Hematopoietic multipotent progenitor cell treated with erythropoietin and hydrocortisone succinate and interleukin-3 and kit ligand, for 6 days (in vitro differentiated cells): Measurements from ENCODE around the gene UVRAG.
"Not testable (repeated sequence)": the region's sequence is repeated elsewhere in the genome, so short reads cannot be mapped to it uniquely, and the experiment has no call there.

ENCODE experiments used
- DNase-seq: peaks from one replicate; pipeline ENCODE4 v3.0.0-alpha.2; 2015

UVRAG gene

GRCh38 chr11:75850787-75851186 lies 35.8 kb downstream of the UVRAG start:
- DNase-seq = peak; percentile 32

GRCh38 chr11:75851203-75851602 lies 36.2 kb downstream of the UVRAG start:
- peak; percentile 31 for DNase-seq

- no peak for DNase-seq
Measured at GRCh38 chr11:75852406-75853017, 37.5 kb downstream of the UVRAG start.

- not testable (repeated sequence) for DNase-seq
Measured at GRCh38 chr11:75853563-75853962, 38.6 kb downstream of the UVRAG start.

- DNase-seq = no peak
Measured at GRCh38 chr11:75853971-75854370, 39.0 kb downstream of the UVRAG start.

- DNase-seq = no peak
Measured at GRCh38 chr11:75855206-75855605, 40.2 kb downstream of the UVRAG start.

- no peak for DNase-seq
Measured at GRCh38 chr11:75856912-75857311, 41.9 kb downstream of the UVRAG start.

- no peak for DNase-seq
Measured at GRCh38 chr11:75858042-75858441, 43.0 kb downstream of the UVRAG start.

GRCh38 chr11:75858613-75859012 lies 43.6 kb downstream of the UVRAG start:
- DNase-seq = peak; percentile 20

- DNase-seq = no peak
Measured at GRCh38 chr11:75859614-75860013, 44.6 kb downstream of the UVRAG start.

GRCh38 chr11:75862437-75862836 lies 47.4 kb downstream of the UVRAG start:
- no peak for DNase-seq

- DNase-seq = peak; percentile 90
Measured at GRCh38 chr11:75867778-75868374, 52.9 kb downstream of the UVRAG start.

- no peak for DNase-seq
Measured at GRCh38 chr11:75868990-75869389, 54.0 kb downstream of the UVRAG start.

GRCh38 chr11:75869661-75870455 lies 54.8 kb downstream of the UVRAG start:
- no peak for DNase-seq

GRCh38 chr11:75872887-75873416 lies 57.9 kb downstream of the UVRAG start:
- no peak for DNase-seq

GRCh38 chr11:75873417-75874221 lies 58.6 kb downstream of the UVRAG start:
- peak; percentile 60 for DNase-seq

- DNase-seq = no peak
Measured at GRCh38 chr11:75874684-75875341, 59.8 kb downstream of the UVRAG start.

GRCh38 chr11:75877327-75877726 lies 62.3 kb downstream of the UVRAG start:
- DNase-seq = not testable (repeated sequence)

GRCh38 chr11:75877931-75878330 lies 62.9 kb downstream of the UVRAG start:
- DNase-seq = not testable (repeated sequence)

GRCh38 chr11:75878933-75879332 lies 63.9 kb downstream of the UVRAG start:
- no peak for DNase-seq

- DNase-seq = no peak
Measured at GRCh38 chr11:75879737-75880136, 64.7 kb downstream of the UVRAG start.

- DNase-seq = not testable (repeated sequence)
Measured at GRCh38 chr11:75880343-75880742, 65.3 kb downstream of the UVRAG start.
